ENCODE measurements around the gene IPPK. TPM values are rescaled to one million over a fixed set of nuclear protein-coding genes. Genes with fewer than 3 reads are reported as not detected.

Gene IPPK
- total and polyA plus RNA-seq, 2 of the 4 experiments (the other 2 are of a cell fraction) = 25.1 to 26.8 TPM

- Histone ChIP-seq H3K4me1 (ENCODE audit: control insufficient read depth, insufficient read depth, low read length) (peaks cover 14% of the 10 kb centered on the region; the same call in 1 of the 2 replicates), H3K79me1 (ENCODE audit: low read depth in 1 of 2, low read length in 2 of 2) (peaks cover 0 to 6% of the 10 kb centered on the region in 2 experiments; a peak in 2 of 4 replicates), H3K4ac (ENCODE audit: low read depth, low read length) (no peak overlapping the region; the same call in 1 of the 2 replicates), H2AK9ac (replicated peaks; ENCODE audit: low read depth, low read length, poor library complexity) (no peak overlapping the region), H4K5ac (ENCODE audit: low read depth, low read length) (no peak overlapping the region), H3K9ac (ENCODE audit: low read depth, low read length) (no peak overlapping the region), H3K27ac (ENCODE audit: insufficient read depth, low read length) (no peak overlapping the region), H2BK15ac (ENCODE audit: low read depth, low read length) (no peak overlapping the region), H2AK5ac (ENCODE audit: low read depth, low read length) (no peak overlapping the region), H3K14ac (replicated peaks; ENCODE audit: low read depth, low read length) (no peak overlapping the region), H3K23ac (ENCODE audit: low read depth, low read length) (no peak overlapping the region), H2AFZ (replicated peaks; ENCODE audit: low read length, poor library complexity) (no peak overlapping the region), H2BK5ac (ENCODE audit: low read depth, low read length, poor library complexity, severe bottlenecking) (no peak overlapping the region), H3K27me3 (ENCODE audit: control insufficient read depth, insufficient read depth, low read length) (no peaks in the 10 kb centered on the region), H2BK120ac (ENCODE audit: low read depth, low read length) (no peak overlapping the region), H3K56ac (ENCODE audit: extremely low read depth, insufficient read depth, low read length) (no peak overlapping the region), H3K18ac (ENCODE audit: low read depth, low read length) (no peak overlapping the region), H4K91ac (ENCODE audit: insufficient read depth, low read depth, low read length) (no peak overlapping the region), H4K8ac (ENCODE audit: low read depth in 2 of 2, low read length in 2 of 2) (0 out of 4 replicates have a peak overlapping the region, but pooled peaks of 1 of the 2 experiments have one; percentile 7), H3K9me1 (ENCODE audit: insufficient read depth, low read length) (peaks cover 37% of the 10 kb centered on the region), H3K36me3 (ENCODE audit: control insufficient read depth, insufficient read depth, low read length) (peaks cover 41% of the 10 kb centered on the region), H3K4me3 (ENCODE audit: insufficient read depth, low read depth, low read length) (no peak overlapping the region), H4K20me1 (ENCODE audit: insufficient read depth, low read length) (no peaks in the 10 kb centered on the region), H2BK20ac (ENCODE audit: low read depth, low read length) (no peak overlapping the region), H3K9me3 (ENCODE audit: control insufficient read depth, insufficient read depth, low read length) (no peaks in the 10 kb centered on the region), H3K4me2 (ENCODE audit: low read depth, low read length) (no peak overlapping the region)
- ChIA-PET POLR2A (ENCODE audit: unreplicated experiment) (interaction anchor here (0.5 kb wide), 1 partner anchor 623 kb away, joined by 17 read pairs; no protein-coding TSS in a partner anchor), CTCF (interaction anchor here (1.1 kb wide), 1 partner anchor 477 kb away, joined by 3 read pairs; no protein-coding TSS in a partner anchor)
- WGBS, 2 experiments (ENCODE audit: extremely low coverage in 2 of 2, insufficient read length in 1 of 2) = 100% methylated on average over 1 of the region's 17 CpGs; no CpG with 5 or more reads in 1 of the 2 experiments
- 0 out of 2 replicates have a peak, but pooled peaks have one; percentile 37 for ATAC-seq (ENCODE audit: low read depth)
- in situ Hi-C loops (cut with MboI; ENCODE audit: low sequenced_read_pairs) = no loop called here
- dilution Hi-C loops (cut with HindIII; ENCODE audit: low sequenced_read_pairs, unreplicated experiment) = no loop called here
- no peak for DNase-seq
- no TSS peak for BruUV-seq (replicated peaks)
- intact Hi-C loops (cut with micrococcal nuclease) = no loop called here
- TF ChIP-seq USF2 (IDR thresholded peaks at IDR 0.05; ENCODE audit: low read depth, low read length) (no peak), BHLHE40 (IDR thresholded peaks at IDR 0.05; ENCODE audit: low read depth, low read length) (no peak), CEBPB (IDR thresholded peaks at IDR 0.05; ENCODE audit: low read depth, low read length) (no peak), RAD21 (IDR thresholded peaks at IDR 0.05; ENCODE audit: low read length) (no peak), MXI1 (IDR thresholded peaks at IDR 0.05; ENCODE audit: borderline replicate concordance, low read depth, low read length) (no peak), SMC3 (IDR thresholded peaks at IDR 0.05; ENCODE audit: low read depth, low read length) (no peak), CHD1 (IDR thresholded peaks at IDR 0.05; ENCODE audit: low read depth, low read length) (no peak), FOS (IDR thresholded peaks at IDR 0.05; ENCODE audit: low read depth, low read length) (no peak), POLR2A (IDR thresholded peaks at IDR 0.05; ENCODE audit: low read depth, low read length) (no peak), ELK1 (IDR thresholded peaks at IDR 0.05; ENCODE audit: borderline replicate concordance, low read depth, low read length) (no peak), MAFK (IDR thresholded peaks at IDR 0.05; ENCODE audit: low read depth, low read length) (no peak), MAZ (IDR thresholded peaks at IDR 0.05; ENCODE audit: borderline replicate concordance, low read depth, low read length) (no peak)
Observed at GRCh38 chr9:92614763-92615461, 55.0 kb downstream of the IPPK start.
